Measurements from ENCODE around the gene R3HCC1L. TPM values are rescaled to one million over a fixed set of nuclear protein-coding genes. Genes with fewer than 3 reads are reported as not detected.

Gene R3HCC1L
- polyA plus RNA-seq, 1 donor from 2014 or later: 12.8 TPM

GRCh38 chr10:98294270-98294627, 159.8 kb downstream of the R3HCC1L start:
- no peaks in the 10 kb centered on the region for H3K27me3 ChIP-seq (ENCODE audit: insufficient read depth, low read depth, low read length)
- no peaks in the 10 kb centered on the region for H4K20me1 ChIP-seq (ENCODE audit: insufficient read depth)
- H3K9ac ChIP-seq (ENCODE audit: low read length): no peak overlapping the region
- H3K4me2 ChIP-seq (ENCODE audit: low read length): no peak overlapping the region
- no peaks in the 10 kb centered on the region for H3K9me2 ChIP-seq (ENCODE audit: insufficient read depth, low read length)
- H3F3A ChIP-seq (ENCODE audit: insufficient read depth, low read length, poor library complexity, severe bottlenecking): no peaks in the 10 kb centered on the region
- no peak overlapping the region for H3K27ac ChIP-seq (ENCODE audit: low read length)
- TF ChIP-seq EP300 (conservative IDR thresholded peaks at IDR 0.05; ENCODE audit: poor library complexity, severe bottlenecking): no peak
- no peak for TF ChIP-seq REST (IDR thresholded peaks at IDR 0.05; ENCODE audit: borderline replicate concordance)
- TF ChIP-seq POLR2AphosphoS5 (IDR thresholded peaks at IDR 0.05): no peak
- no peak for TF ChIP-seq RAD21 (conservative IDR thresholded peaks at IDR 0.05)
- TF ChIP-seq MXI1 (conservative IDR thresholded peaks at IDR 0.05; ENCODE audit: poor library complexity, severe bottlenecking): no peak
- TF ChIP-seq EZH2 (IDR thresholded peaks at IDR 0.05; ENCODE audit: borderline replicate concordance, insufficient read depth, low read length, poor library complexity, severe bottlenecking): no peak
- TF ChIP-seq CTCF (IDR thresholded peaks at IDR 0.05; ENCODE audit: poor library complexity, severe bottlenecking): no peak
- no peak for TF ChIP-seq SMC3 (conservative IDR thresholded peaks at IDR 0.05; ENCODE audit: poor library complexity)
- TF ChIP-seq TAF1 (IDR thresholded peaks at IDR 0.05; ENCODE audit: low read depth): no peak
- no peaks in the 10 kb centered on the region for H3K9me3 ChIP-seq (ENCODE audit: low read length)
- no peak overlapping the region for H2AFZ ChIP-seq (ENCODE audit: low read depth, low read length)
- no peaks in the 10 kb centered on the region for H3K36me3 ChIP-seq (ENCODE audit: insufficient read depth, low read length)
- H3K79me2 ChIP-seq (replicated peaks; ENCODE audit: insufficient read depth, low read length): no peaks in the 10 kb centered on the region
- no peak overlapping the region for H3K4me3 ChIP-seq (ENCODE audit: low read length)

Other genes starting within 250 kb of the R3HCC1L start
- gene CRTAC1, start 104.0 kb upstream of the R3HCC1L start, polyA plus RNA-seq: 0.44 and 1.1 TPM in 2 replicates
- not detected in 2 replicates for gene LOXL4, start 133.5 kb downstream of the R3HCC1L start, polyA plus RNA-seq

Data from neural cell (in vitro differentiated cells).